Keratinocyte (primary cell): ENCODE measurements around the gene LRRIQ1. TPM values are rescaled to one million over a fixed set of nuclear protein-coding genes. Genes with fewer than 3 reads are reported as not detected.
"Not testable (repeated sequence)": the region's sequence is repeated elsewhere in the genome, so short reads cannot be mapped to it uniquely, and the experiment has no call there.

Experiments
- DNase-seq: peaks from one replicate; pipeline ENCODE4 v3.0.0-alpha.2; 2011; ENCODE audit warnings: low read depth, missing footprints, low spot score
- FAIRE-seq: peaks from 2 replicates; lab custom pipeline; 2011; peaks lifted over from hg19 to GRCh38; lab: Jason Lieb, UNC
- H2AFZ ChIP-seq: 2 replicates; pipeline ENCODE4 v1.6.0; 2012; ENCODE audit warnings: low read length, control low read depth, inconsistent platforms; ENCODE audit not compliant: control insufficient read depth
- H3K27ac ChIP-seq: 2 replicates; pipeline ENCODE4 v1.5.1; 2011; ENCODE audit warnings: low read length; ENCODE audit not compliant: control insufficient read depth, insufficient read depth
- H3K27me3 ChIP-seq: 3 replicates; pipeline ENCODE4 v1.6.0; 2011; ENCODE audit warnings: low read length; ENCODE audit not compliant: control insufficient read depth, insufficient read depth; ENCODE audit errors: extremely low read depth
- H3K36me3 ChIP-seq, 2 experiments: 2 replicates in 1 of 2; 3 replicates in 1 of 2; pipeline ENCODE4 v1.5.1; 2011; ENCODE audit warnings: low read length in 2 of 2, mild to moderate bottlenecking in 1 of 2; ENCODE audit not compliant: control insufficient read depth in 2 of 2, insufficient read depth in 2 of 2; ENCODE audit errors: extremely low read depth in 1 of 2
- H3K4me1 ChIP-seq: 3 replicates; pipeline ENCODE4 v1.5.1; 2011; ENCODE audit warnings: low read length; ENCODE audit not compliant: control insufficient read depth, insufficient read depth; ENCODE audit errors: extremely low read depth
- H3K4me2 ChIP-seq: 3 replicates; pipeline ENCODE4 v1.6.0; 2011; ENCODE audit warnings: low read depth, low read length; ENCODE audit not compliant: control insufficient read depth, insufficient read depth; ENCODE audit errors: extremely low read depth
- H3K4me3 ChIP-seq, 3 experiments: fragments of 200-600 bp in 1 of 3; sonication (generic) in 1 of 3; 2 replicates in 2 of 3; 3 replicates in 1 of 3; pipeline ENCODE4 v1.5.1; 2011 to 2016; ENCODE audit warnings: low read length in 3 of 3, mild to moderate bottlenecking in 3 of 3, control low read depth in 2 of 3, inconsistent platforms in 1 of 3, low read depth in 1 of 3, mixed read lengths in 1 of 3, mixed run types in 1 of 3, moderate library complexity in 1 of 3; ENCODE audit not compliant: control insufficient read depth in 2 of 3, insufficient read depth in 2 of 3; ENCODE audit errors: extremely low read depth in 1 of 3
- H3K79me2 ChIP-seq: 2 replicates; pipeline ENCODE4 v1.6.0; 2012; ENCODE audit warnings: low read length; ENCODE audit not compliant: control insufficient read depth, insufficient read depth
- H3K9ac ChIP-seq: 3 replicates; pipeline ENCODE4 v1.6.0; 2011; ENCODE audit warnings: low read length; ENCODE audit not compliant: control insufficient read depth, insufficient read depth; ENCODE audit errors: extremely low read depth
- H3K9me1 ChIP-seq: 3 replicates; pipeline ENCODE4 v1.6.0; 2011; ENCODE audit warnings: low read length; ENCODE audit not compliant: control insufficient read depth, insufficient read depth; ENCODE audit errors: extremely low read depth
- H3K9me3 ChIP-seq: 2 replicates; pipeline ENCODE4 v1.5.1; 2012; ENCODE audit warnings: low read depth, low read length; ENCODE audit not compliant: control insufficient read depth
- H4K20me1 ChIP-seq: 3 replicates; pipeline ENCODE4 v1.6.0; 2011; ENCODE audit warnings: low read length; ENCODE audit not compliant: control insufficient read depth, insufficient read depth; ENCODE audit errors: extremely low read depth
- EZH2 ChIP-seq: IDR thresholded peaks from one replicate; pipeline ENCODE4 v1.6.1; 2012; ENCODE audit warnings: inconsistent platforms, mild to moderate bottlenecking, low read length, moderate library complexity
- dilution Hi-C: fragments of 300-500 bp; cut with MboI; formaldehyde crosslinking; loops from one replicate; pipeline ENCODE4 v1.7.0; 2020; ENCODE audit warnings: low sequenced_read_pairs; ENCODE audit not compliant: extremely low pct_ligation_motif_present
- polyA plus RNA-seq, 5 experiments: library from polyadenylated mRNA; depleted of rRNA in 3 of 5; stranded (reverse) in 3 of 5; stranded (forward) in 1 of 5; unstranded in 1 of 5; fragments of >200 nt; gene quantifications; 1 replicate in 1 of 5; 2 replicates in 3 of 5; 3 replicates in 1 of 5; pipeline versions ENCODE4 v1.2.1 to v1.2.3, GENCODE V29; 2011 to 2012; ENCODE audit warnings: missing spikeins in 2 of 5, low read depth in 1 of 5, low replicate concordance in 1 of 5
- TF ChIP-seq, protein P1 (sequence below), 3 experiments: IDR thresholded peaks in 1 of 3; conservative IDR thresholded peaks in 1 of 3; optimal IDR thresholded peaks in 1 of 3; 2 replicates in 2 of 3; 3 replicates in 1 of 3; pipeline versions ENCODE3 to v1.5.1; 2011; ENCODE audit warnings: low read length in 3 of 3, mild to moderate bottlenecking in 3 of 3, moderate library complexity in 2 of 3, control low read depth in 1 of 3, inconsistent platforms in 1 of 3; ENCODE audit not compliant: insufficient read depth in 2 of 3; ENCODE audit errors: extremely low read depth in 1 of 3

The LRRIQ1 gene
- polyA plus RNA-seq, 1 donor (not counting 4 experiments of a cell fraction or from before 2014, with no cell fraction given), result 0.84 TPM

DNA sequence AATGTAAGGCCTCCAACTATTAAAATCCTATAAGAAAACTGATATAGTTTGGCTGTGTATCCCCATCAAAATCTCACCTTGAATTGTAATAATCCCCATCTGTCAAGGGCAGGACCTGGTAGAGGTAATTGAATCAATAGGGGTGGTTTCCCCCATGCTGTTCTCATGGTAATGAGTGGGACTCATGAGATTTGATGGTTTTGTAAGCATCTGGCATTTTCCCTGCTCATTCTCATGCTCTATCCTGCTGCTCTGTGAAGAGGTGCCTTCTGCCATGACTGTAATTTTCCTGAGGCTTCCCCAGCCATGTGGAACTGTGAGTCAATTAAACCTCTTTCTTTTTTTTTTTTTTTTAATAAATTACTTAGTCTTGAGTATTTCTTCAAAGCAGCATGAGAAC, 31.9 kb upstream of the LRRIQ1 start:
- no peak for TF ChIP-seq EZH2
- TF ChIP-seq, protein P1, sequence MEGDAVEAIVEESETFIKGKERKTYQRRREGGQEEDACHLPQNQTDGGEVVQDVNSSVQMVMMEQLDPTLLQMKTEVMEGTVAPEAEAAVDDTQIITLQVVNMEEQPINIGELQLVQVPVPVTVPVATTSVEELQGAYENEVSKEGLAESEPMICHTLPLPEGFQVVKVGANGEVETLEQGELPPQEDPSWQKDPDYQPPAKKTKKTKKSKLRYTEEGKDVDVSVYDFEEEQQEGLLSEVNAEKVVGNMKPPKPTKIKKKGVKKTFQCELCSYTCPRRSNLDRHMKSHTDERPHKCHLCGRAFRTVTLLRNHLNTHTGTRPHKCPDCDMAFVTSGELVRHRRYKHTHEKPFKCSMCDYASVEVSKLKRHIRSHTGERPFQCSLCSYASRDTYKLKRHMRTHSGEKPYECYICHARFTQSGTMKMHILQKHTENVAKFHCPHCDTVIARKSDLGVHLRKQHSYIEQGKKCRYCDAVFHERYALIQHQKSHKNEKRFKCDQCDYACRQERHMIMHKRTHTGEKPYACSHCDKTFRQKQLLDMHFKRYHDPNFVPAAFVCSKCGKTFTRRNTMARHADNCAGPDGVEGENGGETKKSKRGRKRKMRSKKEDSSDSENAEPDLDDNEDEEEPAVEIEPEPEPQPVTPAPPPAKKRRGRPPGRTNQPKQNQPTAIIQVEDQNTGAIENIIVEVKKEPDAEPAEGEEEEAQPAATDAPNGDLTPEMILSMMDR (optimal IDR thresholded peaks at IDR 0.05 in 1 of 3, IDR thresholded peaks at IDR 0.05 in 1 of 3, conservative IDR thresholded peaks at IDR 0.05 in 1 of 3; ENCODE audit: extremely low read depth in 1 of 3, insufficient read depth in 2 of 3, low read length in 3 of 3), result no peak
- Histone ChIP-seq H3K9me3 (no peaks in the 10 kb centered on the region), H2AFZ (no peak overlapping the region), H3K4me1 (no peaks in the 10 kb centered on the region), H3K27ac (no peak overlapping the region), H3K9ac (no peak overlapping the region), H3K4me3 (no peak overlapping the region), H3K9me1 (no peaks in the 10 kb centered on the region), H3K27me3 (no peaks in the 10 kb centered on the region), H3K79me2 (no peaks in the 10 kb centered on the region), H3K4me2 (no peak overlapping the region), H4K20me1 (no peaks in the 10 kb centered on the region), H3K36me3 (no peaks in the 10 kb centered on the region)
- DNase-seq (no peak), FAIRE-seq (no peak)
- dilution Hi-C loops, result no loop called here

- H3K36me3 ChIP-seq, FAIRE-seq, H3K27me3 ChIP-seq: not testable (repeated sequence)
These were observed 31.1 kb upstream of the LRRIQ1 start for GRCh38 chr12:85005047-85005446.

DNA sequence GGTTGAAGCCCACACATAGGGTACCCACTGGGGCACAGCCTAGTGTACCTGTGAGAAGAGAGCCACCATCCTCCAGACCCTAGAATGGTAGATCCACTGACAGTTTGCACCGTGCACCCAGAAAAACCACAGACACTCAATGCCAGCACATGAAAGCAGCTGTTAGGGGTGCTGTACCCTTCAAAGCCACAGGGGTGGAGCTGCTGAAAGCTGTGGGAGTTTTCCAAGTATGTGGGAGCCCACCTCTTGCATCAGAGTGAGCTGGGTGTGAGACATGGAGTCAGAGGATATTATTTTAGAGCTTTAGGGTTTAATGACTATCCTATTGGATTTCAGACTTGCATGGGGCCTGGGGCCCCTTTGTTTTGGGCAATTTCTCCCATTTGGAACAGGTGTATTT, 30.5 kb upstream of the LRRIQ1 start:
- H3K27me3 ChIP-seq, result no peaks in the 10 kb centered on the region
- no peaks in the 10 kb centered on the region for H3K9me3 ChIP-seq
- no peaks in the 10 kb centered on the region for H4K20me1 ChIP-seq
- DNase-seq (no peak), FAIRE-seq (no peak)
- no peak overlapping the region for H3K4me3 ChIP-seq
- dilution Hi-C loops, result no loop called here
- H3K4me2 ChIP-seq, result no peak overlapping the region
- H3K9ac ChIP-seq, result no peak overlapping the region
- no peak for TF ChIP-seq EZH2
- TF ChIP-seq, protein P1 (optimal IDR thresholded peaks at IDR 0.05 in 1 of 3, IDR thresholded peaks at IDR 0.05 in 1 of 3, conservative IDR thresholded peaks at IDR 0.05 in 1 of 3; ENCODE audit: extremely low read depth in 1 of 3, insufficient read depth in 2 of 3, low read length in 3 of 3), result no peak
- no peaks in the 10 kb centered on the region for H3K36me3 ChIP-seq
- H2AFZ ChIP-seq, result no peak overlapping the region
- H3K9me1 ChIP-seq, result no peaks in the 10 kb centered on the region
- H3K4me1 ChIP-seq, result no peaks in the 10 kb centered on the region
- no peak overlapping the region for H3K27ac ChIP-seq
- H3K79me2 ChIP-seq, result no peaks in the 10 kb centered on the region

More at GRCh38 chr12:85005047-85005446, 31.1 kb upstream of the LRRIQ1 start:
- dilution Hi-C loops, H3K9me3 ChIP-seq, H4K20me1 ChIP-seq, H3K4me1 ChIP-seq, H3K4me3 ChIP-seq, H3K79me2 ChIP-seq, H3K4me2 ChIP-seq, H3K9me1 ChIP-seq, DNase-seq, H3K27ac ChIP-seq, H3K9ac ChIP-seq, H2AFZ ChIP-seq: not testable (repeated sequence)
